ENCODE measurements around the gene FGF12. TPM values are rescaled to one million over a fixed set of nuclear protein-coding genes. Genes with fewer than 3 reads are reported as not detected.

Gene FGF12
- total RNA-seq, 2 experiments from 2014 or later = 0.06 to 1.7 TPM

GRCh38 chr3:192413461-192413860 is 313.9 kb downstream of the FGF12 start:
- H3K4me2 ChIP-seq (ENCODE audit: low read length) = no peak overlapping the region
- no peak for DNase-seq (ENCODE audit: low spot score)
- no peak overlapping the region for H3K4me3 ChIP-seq (ENCODE audit: low read depth, low read length, poor library complexity, severe bottlenecking)
- CTCF ChIA-PET (ENCODE audit: unreplicated experiment) = no interaction called here
- H3K9me3 ChIP-seq (ENCODE audit: low read length) = no peaks in the 10 kb centered on the region
- H3K36me3 ChIP-seq (ENCODE audit: insufficient read depth, low read length) = no peaks in the 10 kb centered on the region
- intact Hi-C loops (cut with micrococcal nuclease; ENCODE audit: unreplicated experiment) = no loop called here
- H3K79me2 ChIP-seq (ENCODE audit: insufficient read depth, low read depth, low read length) = no peaks in the 10 kb centered on the region
- no TSS peak for BruUV-seq (replicated peaks)
- TF ChIP-seq EZH2phosphoT487 (IDR thresholded peaks at IDR 0.05; ENCODE audit: borderline replicate concordance, low read depth, low read length) = no peak
- TF ChIP-seq CTCF (conservative IDR thresholded peaks at IDR 0.05; ENCODE audit: low read length) = no peak
- H3K9me2 ChIP-seq (ENCODE audit: insufficient read depth, low read length) = no peaks in the 10 kb centered on the region
- no peaks in the 10 kb centered on the region for H3K4me1 ChIP-seq (ENCODE audit: insufficient read depth, low read length, poor library complexity, severe bottlenecking)
- H3K27ac ChIP-seq (ENCODE audit: low read depth, low read length, poor library complexity, severe bottlenecking) = no peak overlapping the region
- H2AFZ ChIP-seq (ENCODE audit: low read length) = no peak overlapping the region
- no peaks in the 10 kb centered on the region for H4K20me1 ChIP-seq (ENCODE audit: insufficient read depth, low read length)
- POLR2A ChIA-PET = interaction anchor here (1.8 kb wide), 1 partner anchor 10 kb away, joined by 7 read pairs; no protein-coding TSS in a partner anchor

- no peaks in the 10 kb centered on the region for H3K9me2 ChIP-seq (ENCODE audit: insufficient read depth, low read length)
- H3K27ac ChIP-seq (ENCODE audit: low read depth, low read length, poor library complexity, severe bottlenecking) = no peak overlapping the region
- no TSS peak for BruUV-seq (replicated peaks)
- no peaks in the 10 kb centered on the region for H3K4me1 ChIP-seq (ENCODE audit: insufficient read depth, low read length, poor library complexity, severe bottlenecking)
- intact Hi-C loops (cut with micrococcal nuclease; ENCODE audit: unreplicated experiment) = no loop called here
- no peaks in the 10 kb centered on the region for H3K9me3 ChIP-seq (ENCODE audit: low read length)
- ChIA-PET CTCF (ENCODE audit: unreplicated experiment) (no interaction called here), POLR2A (interaction anchor here (0.5 to 0.7 kb wide), 2 partner anchors 50 to 474 kb away, joined by 3 read pairs; no protein-coding TSS in a partner anchor)
- no peaks in the 10 kb centered on the region for H3K79me2 ChIP-seq (ENCODE audit: insufficient read depth, low read depth, low read length)
- H2AFZ ChIP-seq (ENCODE audit: low read length) = no peak overlapping the region
- TF ChIP-seq CTCF (conservative IDR thresholded peaks at IDR 0.05; ENCODE audit: low read length) = no peak
- TF ChIP-seq EZH2phosphoT487 (IDR thresholded peaks at IDR 0.05; ENCODE audit: borderline replicate concordance, low read depth, low read length) = no peak
- H3K4me2 ChIP-seq (ENCODE audit: low read length) = no peak overlapping the region
- no peaks in the 10 kb centered on the region for H3K36me3 ChIP-seq (ENCODE audit: insufficient read depth, low read length)
- no peak for DNase-seq (ENCODE audit: low spot score)
- no peak overlapping the region for H3K4me3 ChIP-seq (ENCODE audit: low read depth, low read length, poor library complexity, severe bottlenecking)
- H4K20me1 ChIP-seq (ENCODE audit: insufficient read depth, low read length) = no peaks in the 10 kb centered on the region
Measured at GRCh38 chr3:192410684-192410960, 316.7 kb downstream of the FGF12 start.

- Histone ChIP-seq H3K9me3 (ENCODE audit: low read length) (no peaks in the 10 kb centered on the region), H3K36me3 (ENCODE audit: insufficient read depth, low read length) (no peaks in the 10 kb centered on the region), H3K79me2 (ENCODE audit: insufficient read depth, low read depth, low read length) (no peaks in the 10 kb centered on the region), H2AFZ (ENCODE audit: low read length) (no peak overlapping the region), H3K9me2 (ENCODE audit: insufficient read depth, low read length) (no peaks in the 10 kb centered on the region), H3K4me3 (ENCODE audit: low read depth, low read length, poor library complexity, severe bottlenecking) (no peak overlapping the region), H3K4me2 (ENCODE audit: low read length) (no peak overlapping the region), H3K27ac (ENCODE audit: low read depth, low read length, poor library complexity, severe bottlenecking) (no peak overlapping the region), H4K20me1 (ENCODE audit: insufficient read depth, low read length) (no peaks in the 10 kb centered on the region), H3K4me1 (ENCODE audit: insufficient read depth, low read length, poor library complexity, severe bottlenecking) (no peaks in the 10 kb centered on the region)
- no peak for DNase-seq (ENCODE audit: low spot score)
- no peak for TF ChIP-seq CTCF (conservative IDR thresholded peaks at IDR 0.05; ENCODE audit: low read length)
- ChIA-PET POLR2A (interaction anchor here (0.5 to 0.7 kb wide), 2 partner anchors 50 to 474 kb away, joined by 3 read pairs; no protein-coding TSS in a partner anchor), CTCF (ENCODE audit: unreplicated experiment) (no interaction called here)
- intact Hi-C loops (cut with micrococcal nuclease; ENCODE audit: unreplicated experiment) = no loop called here
- BruUV-seq (replicated peaks) = no TSS peak
Measured at GRCh38 chr3:192409838-192410683, 317.3 kb downstream of the FGF12 start.

Measured in OCI-LY7 (cell line).